SK-N-MC (cell line): ENCODE data around the gene CSRP3.

Source experiments
- EZH2 ChIP-seq: fragments of 200-600 bp; sonication (generic); IDR thresholded peaks from one replicate; pipeline ENCODE4 v1.6.1; 2017; ENCODE audit warnings: antibody characterized with exemption
- POLR2AphosphoS5 ChIP-seq: IDR thresholded peaks from 2 replicates; pipeline ENCODE4 v1.6.1; 2012; ENCODE audit warnings: mild to moderate bottlenecking, low read depth, low read length, borderline replicate concordance

DNA sequence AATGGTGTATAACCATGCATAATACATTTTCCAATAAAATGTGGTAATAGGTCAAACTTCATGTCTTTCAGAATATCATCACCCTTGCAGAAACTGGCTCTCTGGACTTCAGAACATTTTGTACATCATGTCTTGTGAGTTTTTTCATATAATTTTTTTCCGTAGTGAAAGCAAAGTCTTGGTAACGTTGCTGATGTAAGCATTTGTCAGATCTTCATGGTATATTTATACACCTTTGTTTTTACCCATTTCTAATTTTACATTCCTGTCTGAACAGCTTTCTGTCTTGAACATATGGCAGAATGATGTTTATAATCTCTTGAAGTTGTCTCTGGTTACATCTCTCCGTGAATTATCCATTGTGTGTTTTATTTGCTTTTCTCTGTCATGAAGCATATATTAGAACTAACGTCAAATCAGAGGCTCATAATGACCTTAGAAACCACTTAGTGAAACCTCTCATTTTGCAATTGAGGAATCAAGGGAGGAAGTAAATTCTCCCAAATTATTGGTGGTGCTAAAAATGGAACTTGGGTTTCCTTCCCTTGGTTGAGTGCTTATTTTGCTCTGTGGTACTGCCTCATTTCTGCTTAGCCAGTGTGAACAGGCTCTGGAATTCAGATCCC, 37.4 kb downstream of the CSRP3 start:
- TF ChIP-seq EZH2 (no peak), POLR2AphosphoS5 (no peak)
